ENCODE data around the gene BAZ1A.

BAZ1A gene

DNA sequence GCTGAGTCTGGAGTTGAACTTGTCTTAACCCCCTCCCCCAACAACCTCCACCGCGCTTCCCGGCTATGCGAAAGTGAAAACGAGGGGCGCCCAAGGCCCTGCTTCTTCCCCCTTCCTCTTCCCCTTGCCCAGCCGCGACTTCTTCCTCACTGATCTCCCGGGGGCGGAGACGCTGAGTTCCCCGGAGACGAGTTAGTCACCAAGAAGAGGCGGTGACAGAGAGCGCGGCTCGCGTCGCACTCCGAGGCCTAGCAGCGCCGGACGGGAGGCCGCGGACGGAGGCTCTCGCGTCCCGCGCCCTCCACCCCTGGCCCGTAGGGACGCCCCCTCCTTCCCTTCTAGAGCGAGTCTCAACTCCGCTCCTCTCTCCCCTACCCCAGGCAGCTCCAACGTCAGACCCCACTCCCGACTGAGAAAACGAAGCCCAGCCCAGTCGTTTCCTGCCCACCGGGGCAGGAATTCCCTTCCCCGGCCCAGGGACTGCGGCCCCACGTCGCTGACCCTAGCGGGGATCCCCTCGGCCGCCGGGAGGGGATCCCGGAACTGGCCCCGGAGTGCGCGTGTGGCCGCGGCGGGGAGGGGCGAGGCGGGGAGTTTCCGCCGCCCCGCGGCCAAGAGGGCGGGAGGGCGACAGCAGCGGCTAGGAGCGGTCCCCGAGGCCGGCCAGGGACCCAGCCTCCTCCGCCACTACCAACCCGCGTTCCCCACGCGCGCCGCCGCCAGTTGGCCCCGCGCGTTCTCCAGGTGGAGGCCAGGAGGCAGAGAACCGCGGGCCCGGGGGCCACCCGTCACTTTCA is 1.4 kb downstream of the BAZ1A start:
- Mint-ChIP-seq H3K4me1 (ENCODE audit: low read depth) (peaks cover 28% of the 10 kb centered on the region), H3K36me3 (ENCODE audit: low read depth) (peaks cover 22% of the 10 kb centered on the region), H3K27ac (peak overlapping the region; percentile 95), H3K27me3 (ENCODE audit: low read depth) (no peaks in the 10 kb centered on the region), H3K4me3 (peak overlapping the region; percentile 85), H3K9me3 (no peaks in the 10 kb centered on the region)
- DNase-seq (ENCODE audit: low spot score): peak; percentile 90

DNA sequence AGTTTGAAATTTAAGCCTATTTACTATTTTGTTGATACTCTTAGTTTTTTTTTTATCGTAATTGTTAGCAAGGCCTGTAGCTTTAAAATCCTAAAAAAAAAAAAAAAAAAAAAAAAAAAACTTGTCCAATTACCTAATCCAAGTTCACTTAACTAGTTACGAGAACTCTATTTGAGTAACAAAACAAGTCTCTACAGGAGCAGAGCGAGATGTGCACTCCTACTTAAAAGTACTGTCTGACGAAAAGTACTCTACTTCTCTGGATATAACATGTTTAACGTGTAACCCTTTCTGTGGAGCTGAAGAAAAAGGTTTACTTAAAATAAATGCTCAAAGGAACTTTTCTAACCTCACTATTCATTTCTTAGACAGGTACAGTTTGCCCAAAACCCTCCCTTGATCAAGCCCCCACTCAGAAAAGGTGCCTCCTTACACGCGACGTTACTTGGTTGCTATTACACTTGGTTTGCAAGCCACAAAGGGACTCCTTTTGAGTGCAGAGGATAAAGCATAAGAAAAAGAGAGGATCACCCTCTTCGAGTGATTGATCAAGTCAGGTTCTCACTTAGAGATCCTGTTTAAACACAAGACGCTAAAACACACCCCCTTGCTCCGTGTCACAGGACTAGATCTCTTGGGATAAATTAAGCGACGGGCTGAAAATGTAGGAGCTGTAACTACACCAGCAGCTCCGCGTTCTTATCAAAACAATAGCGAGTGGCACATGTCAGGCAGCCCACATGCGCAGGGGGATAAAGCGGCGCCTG is 2.2 kb downstream of the BAZ1A start:
- Mint-ChIP-seq H3K9me3 (no peaks in the 10 kb centered on the region), H3K36me3 (ENCODE audit: low read depth) (peaks cover 28% of the 10 kb centered on the region)
- no peak for DNase-seq (ENCODE audit: low spot score)

DNA sequence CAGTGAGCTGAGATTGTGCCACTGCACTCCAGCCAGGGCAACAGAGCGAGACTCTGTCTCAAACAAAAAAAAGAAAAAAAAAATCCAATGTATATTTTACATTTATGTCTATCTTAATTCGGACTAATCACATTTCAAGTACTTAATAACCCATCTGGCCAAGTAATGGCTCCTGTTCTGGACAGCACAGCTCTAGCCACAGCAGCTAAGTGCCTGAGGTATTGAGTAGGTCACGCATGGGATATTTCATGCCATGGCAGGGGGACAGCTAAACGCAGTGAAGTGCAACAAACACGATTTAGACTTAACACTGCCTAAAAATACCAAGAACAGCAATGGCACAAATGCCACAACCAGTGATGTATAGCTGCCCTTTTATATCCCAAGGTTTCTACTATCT is 8.0 kb downstream of the BAZ1A start:
- Mint-ChIP-seq H3K4me1 (ENCODE audit: low read depth) (peaks cover 23% of the 10 kb centered on the region), H3K27ac (no peak overlapping the region), H3K4me3 (no peak overlapping the region), H3K36me3 (ENCODE audit: low read depth) (peaks cover 33% of the 10 kb centered on the region), H3K9me3 (no peaks in the 10 kb centered on the region), H3K27me3 (ENCODE audit: low read depth) (no peaks in the 10 kb centered on the region)
- no peak for DNase-seq (ENCODE audit: low spot score)

More for the DNA sequence above, 2.2 kb downstream of the BAZ1A start:
- Mint-ChIP-seq H3K27ac (peak overlapping the region; percentile 95), H3K4me3 (peak overlapping the region; percentile 82), H3K4me1 (ENCODE audit: low read depth) (peaks cover 30% of the 10 kb centered on the region), H3K27me3 (ENCODE audit: low read depth) (no peaks in the 10 kb centered on the region)

DNA sequence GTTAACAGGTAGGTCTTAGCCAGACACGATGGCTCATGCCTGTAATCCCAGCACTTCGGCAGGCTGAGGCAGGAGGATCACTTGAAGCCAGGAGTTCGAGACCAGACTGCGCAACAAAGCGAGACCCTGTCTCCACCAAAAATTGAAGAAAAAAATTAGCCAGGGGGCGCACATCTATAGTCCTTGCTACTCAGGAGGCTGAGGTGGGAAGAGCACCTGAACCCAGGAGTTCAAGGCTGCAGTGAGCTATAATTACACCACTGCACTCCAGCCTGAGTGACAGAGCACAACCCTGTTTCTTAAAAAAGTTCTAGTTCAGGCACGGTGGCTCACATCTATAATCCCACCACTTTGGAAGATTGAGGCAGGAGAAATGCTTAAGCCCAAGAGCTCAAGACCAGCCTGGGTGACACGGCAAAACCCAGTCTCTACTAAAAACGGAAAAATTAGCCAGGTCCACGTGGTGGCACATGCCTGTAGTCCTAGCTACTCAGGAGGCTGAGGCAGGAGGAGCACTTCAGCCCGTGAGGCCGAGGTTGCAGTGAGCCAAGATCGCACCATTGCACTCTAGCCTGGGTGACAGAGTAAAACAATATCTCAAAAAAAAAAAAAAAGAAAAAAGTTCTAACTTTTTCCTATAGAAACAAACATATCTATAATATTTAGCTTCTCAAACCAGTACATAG is 9.1 kb downstream of the BAZ1A start:
- DNase-seq (ENCODE audit: low spot score): no peak
- Mint-ChIP-seq H3K9me3 (no peaks in the 10 kb centered on the region), H3K27ac (no peak overlapping the region), H3K4me1 (ENCODE audit: low read depth) (peaks cover 14% of the 10 kb centered on the region), H3K36me3 (ENCODE audit: low read depth) (peaks cover 30% of the 10 kb centered on the region), H3K4me3 (no peak overlapping the region), H3K27me3 (ENCODE audit: low read depth) (no peaks in the 10 kb centered on the region)

DNA sequence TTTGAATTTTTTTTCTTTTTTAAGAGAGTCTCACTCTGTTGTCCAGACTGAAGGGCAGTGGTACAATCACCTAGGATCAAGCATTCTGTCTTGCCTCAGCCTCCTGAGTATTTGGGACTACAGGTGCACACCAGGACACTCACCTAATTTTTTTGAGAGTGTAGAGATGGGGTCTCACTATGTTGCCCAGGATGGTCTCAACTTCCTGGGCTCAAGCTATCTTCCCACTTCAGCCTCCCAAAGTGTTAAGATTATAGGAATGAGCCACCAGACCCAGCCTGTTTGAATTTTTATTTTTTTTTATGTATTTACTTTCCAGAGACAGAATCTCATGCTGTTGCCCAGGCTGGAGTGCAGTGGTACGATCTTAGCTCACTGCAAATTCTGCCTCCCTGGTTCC is 11.3 kb downstream of the BAZ1A start:
- DNase-seq (ENCODE audit: low spot score): no peak
- Mint-ChIP-seq H3K27ac (no peak overlapping the region), H3K9me3 (no peaks in the 10 kb centered on the region), H3K4me1 (ENCODE audit: low read depth) (peaks cover 6% of the 10 kb centered on the region), H3K36me3 (ENCODE audit: low read depth) (peaks cover 35% of the 10 kb centered on the region), H3K27me3 (ENCODE audit: low read depth) (no peaks in the 10 kb centered on the region), H3K4me3 (no peak overlapping the region)

DNA sequence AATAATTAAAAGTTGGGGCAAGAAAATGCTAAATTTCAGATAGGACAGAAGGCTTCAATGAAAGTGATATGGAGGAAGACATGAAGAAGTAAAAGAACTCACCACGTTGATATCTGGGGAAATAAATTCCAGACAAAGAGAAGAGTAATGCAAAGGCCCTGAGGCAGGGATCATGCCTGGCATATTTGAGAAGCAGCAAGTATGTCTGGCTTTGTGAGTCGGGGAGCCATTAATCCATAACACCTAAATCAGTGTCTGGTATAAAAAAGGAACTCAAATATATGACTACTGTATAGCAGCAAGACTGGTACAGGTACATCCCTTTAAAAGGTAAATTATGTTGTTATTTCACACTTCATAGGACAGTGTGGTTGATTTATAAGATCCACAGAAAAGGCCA is 16.4 kb downstream of the BAZ1A start:
- Mint-ChIP-seq H3K27me3 (ENCODE audit: low read depth) (no peaks in the 10 kb centered on the region), H3K27ac (no peak overlapping the region), H3K9me3 (peaks cover 8% of the 10 kb centered on the region), H3K36me3 (ENCODE audit: low read depth) (peaks cover 49% of the 10 kb centered on the region), H3K4me3 (no peak overlapping the region), H3K4me1 (ENCODE audit: low read depth) (peaks cover 15% of the 10 kb centered on the region)
- no peak for DNase-seq (ENCODE audit: low spot score)

DNA sequence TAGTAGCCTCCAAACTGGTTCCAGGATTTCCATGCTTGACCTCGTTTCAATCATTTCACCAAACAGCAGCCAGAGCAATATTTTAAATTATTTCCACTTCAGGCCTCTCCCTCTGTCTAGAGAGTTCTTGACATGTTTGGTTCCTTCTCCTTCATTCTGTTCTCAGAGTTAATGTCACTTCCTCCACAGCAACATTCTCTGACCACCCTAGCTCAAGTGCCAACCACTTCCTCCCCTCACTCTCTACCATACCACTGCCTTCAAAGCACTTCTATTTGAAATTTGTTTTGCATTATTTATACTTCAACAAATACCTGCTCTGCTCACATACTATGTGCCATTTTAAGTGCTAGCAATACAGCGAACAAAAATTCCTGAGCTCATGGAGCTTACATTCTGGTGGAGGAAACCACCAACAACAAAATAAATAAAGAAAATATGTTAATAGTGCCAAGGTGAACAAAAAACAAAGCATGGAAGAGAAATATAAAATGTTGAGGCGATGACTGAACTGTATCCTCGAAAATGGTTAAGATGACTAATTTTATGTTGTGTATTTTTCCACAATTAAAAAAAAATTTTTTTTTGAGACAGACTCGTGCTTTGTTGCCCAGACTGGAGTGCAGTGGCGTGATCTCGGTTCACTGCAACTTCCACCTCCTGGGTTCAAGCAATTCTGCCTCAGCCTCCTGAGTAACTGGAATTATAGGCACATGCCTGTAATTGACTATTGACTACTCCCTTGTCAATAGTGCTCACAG is 17.3 kb downstream of the BAZ1A start:
- Mint-ChIP-seq H3K27ac (peak overlapping the region; percentile 66), H3K9me3 (peaks cover 8% of the 10 kb centered on the region), H3K27me3 (ENCODE audit: low read depth) (no peaks in the 10 kb centered on the region), H3K36me3 (ENCODE audit: low read depth) (peaks cover 57% of the 10 kb centered on the region), H3K4me1 (ENCODE audit: low read depth) (peaks cover 17% of the 10 kb centered on the region), H3K4me3 (peak overlapping the region; percentile 38)
- DNase-seq (ENCODE audit: low spot score): no peak

DNA sequence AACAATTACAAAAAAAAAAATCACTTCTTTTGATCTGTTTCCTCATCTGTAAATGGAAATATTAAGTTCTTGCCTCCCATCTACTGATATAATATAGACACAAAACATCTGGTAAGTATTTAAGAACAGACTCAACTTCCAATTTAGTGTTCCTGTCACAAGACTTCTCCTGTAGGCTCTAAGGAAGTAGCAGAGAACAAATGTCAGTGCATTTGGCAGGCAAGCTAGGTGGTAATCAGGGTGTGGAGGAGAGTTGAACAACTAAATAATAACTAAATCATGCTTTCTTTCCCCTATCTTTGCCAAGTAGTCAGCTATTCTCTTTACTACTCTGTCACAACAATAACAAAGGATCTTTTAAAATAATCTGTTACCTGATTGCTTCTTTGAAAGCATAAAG is 22.1 kb downstream of the BAZ1A start:
- no peak for DNase-seq (ENCODE audit: low spot score)
- no peak overlapping the region for H3K4me3 Mint-ChIP-seq
- peaks cover 14% of the 10 kb centered on the region for H3K4me1 Mint-ChIP-seq (ENCODE audit: low read depth)
- no peaks in the 10 kb centered on the region for H3K27me3 Mint-ChIP-seq (ENCODE audit: low read depth)
- peaks cover 8% of the 10 kb centered on the region for H3K9me3 Mint-ChIP-seq
- peak overlapping the region; percentile 19 for H3K27ac Mint-ChIP-seq
- H3K36me3 Mint-ChIP-seq (ENCODE audit: low read depth): peaks cover 42% of the 10 kb centered on the region

DNA sequence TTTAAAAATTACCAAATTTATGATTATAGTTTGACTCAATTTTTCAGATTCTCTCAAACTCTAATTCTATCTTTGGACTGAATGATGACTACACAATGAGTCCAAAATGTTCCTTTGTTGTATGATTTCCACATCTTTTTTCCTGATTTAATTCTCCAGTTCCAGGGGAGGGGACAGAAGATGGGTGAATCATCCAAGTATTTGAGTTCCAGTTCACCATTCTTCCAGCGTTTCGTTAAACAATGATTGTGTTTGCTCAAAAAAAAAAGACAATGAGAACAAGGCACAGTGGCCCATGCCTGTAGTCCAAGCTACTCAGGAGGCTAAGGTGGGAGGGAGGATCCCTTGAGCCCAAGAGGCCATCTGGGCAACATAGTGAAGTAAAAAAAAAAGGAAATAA is 23.8 kb downstream of the BAZ1A start:
- Mint-ChIP-seq H3K4me3 (no peak overlapping the region), H3K27me3 (ENCODE audit: low read depth) (no peaks in the 10 kb centered on the region), H3K36me3 (ENCODE audit: low read depth) (peaks cover 38% of the 10 kb centered on the region), H3K27ac (no peak overlapping the region), H3K4me1 (ENCODE audit: low read depth) (peaks cover 8% of the 10 kb centered on the region), H3K9me3 (no peaks in the 10 kb centered on the region)
- no peak for DNase-seq (ENCODE audit: low spot score)

DNA sequence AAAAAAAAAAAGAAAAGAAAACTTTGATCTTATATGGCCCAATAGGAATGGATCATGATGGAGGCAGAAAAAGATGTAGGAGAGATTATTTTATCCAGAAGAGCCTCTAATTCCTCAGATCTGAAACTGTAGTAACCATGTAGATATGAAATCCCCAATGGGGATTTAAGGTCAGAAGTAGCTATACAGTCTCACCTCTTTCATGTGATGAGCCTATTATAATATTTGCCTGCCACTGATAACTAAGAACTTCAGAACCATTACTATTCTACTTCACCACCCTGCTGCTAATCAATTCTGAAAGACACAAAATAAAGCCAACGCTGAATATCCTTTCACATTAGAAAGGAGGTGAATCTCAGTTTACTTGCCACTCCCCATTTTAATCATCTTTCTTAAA is 29.3 kb downstream of the BAZ1A start:
- peaks cover 15% of the 10 kb centered on the region for H3K4me1 Mint-ChIP-seq (ENCODE audit: low read depth)
- H3K4me3 Mint-ChIP-seq: no peak overlapping the region
- H3K36me3 Mint-ChIP-seq (ENCODE audit: low read depth): peaks cover 33% of the 10 kb centered on the region
- no peak for DNase-seq (ENCODE audit: low spot score)
- H3K27me3 Mint-ChIP-seq (ENCODE audit: low read depth): no peaks in the 10 kb centered on the region
- H3K27ac Mint-ChIP-seq: no peak overlapping the region
- H3K9me3 Mint-ChIP-seq: no peaks in the 10 kb centered on the region

DNA sequence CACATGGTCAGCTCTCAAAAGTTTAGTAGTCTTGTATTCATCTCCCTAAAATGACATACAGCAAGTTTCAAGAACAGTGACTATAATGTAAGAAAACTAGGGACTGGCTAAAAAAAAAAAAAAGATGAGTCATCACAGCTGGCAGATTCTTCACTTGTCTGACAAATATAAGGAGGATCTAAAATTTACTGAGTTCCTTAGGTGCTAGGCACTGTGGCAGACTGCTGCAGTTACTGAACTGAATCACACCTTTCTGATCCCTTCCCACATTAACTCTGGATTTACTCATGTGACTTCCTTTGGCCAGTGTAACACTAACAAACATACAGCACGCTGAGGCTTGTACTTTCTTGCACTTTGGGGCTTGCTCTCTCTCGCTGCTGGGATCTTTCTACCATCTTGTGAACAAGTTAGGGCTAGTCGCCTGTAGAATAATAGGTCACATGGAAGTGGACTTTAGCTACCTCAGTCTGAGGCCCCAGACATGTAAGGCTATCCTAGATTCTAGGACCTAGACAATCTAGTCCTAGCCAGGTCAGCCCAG is 32.1 kb downstream of the BAZ1A start:
- peak overlapping the region; percentile 52 for H3K27ac Mint-ChIP-seq
- H3K4me1 Mint-ChIP-seq (ENCODE audit: low read depth): peaks cover 15% of the 10 kb centered on the region
- no peaks in the 10 kb centered on the region for H3K27me3 Mint-ChIP-seq (ENCODE audit: low read depth)
- no peaks in the 10 kb centered on the region for H3K9me3 Mint-ChIP-seq
- no peak overlapping the region for H3K4me3 Mint-ChIP-seq
- peaks cover 35% of the 10 kb centered on the region for H3K36me3 Mint-ChIP-seq (ENCODE audit: low read depth)
- peak; percentile 25 for DNase-seq (ENCODE audit: low spot score)

DNA sequence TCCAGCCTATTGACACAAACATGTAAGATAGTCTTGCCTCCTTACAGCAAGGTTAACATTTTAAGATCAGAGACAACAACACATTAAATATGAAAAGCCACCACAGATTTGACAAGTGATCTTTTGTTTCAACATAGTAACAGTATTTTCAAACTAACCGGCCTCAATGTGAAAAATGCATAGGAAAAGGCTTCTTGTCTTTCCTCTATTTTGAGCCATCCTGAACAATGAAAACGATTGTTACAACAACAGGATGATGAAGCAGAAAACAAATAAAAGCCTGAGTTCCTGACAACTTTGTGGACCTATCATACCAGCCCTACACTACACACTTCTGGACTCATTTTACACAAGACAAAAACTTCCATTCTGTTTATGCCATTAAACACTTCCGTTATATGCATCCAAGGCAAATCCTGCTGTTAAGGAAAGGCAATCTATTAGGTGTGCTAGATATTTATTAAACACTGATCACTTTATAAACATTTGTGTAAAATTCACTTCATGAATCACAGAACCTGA is 37.3 kb downstream of the BAZ1A start:
- Mint-ChIP-seq H3K9me3 (no peaks in the 10 kb centered on the region), H3K27me3 (ENCODE audit: low read depth) (no peaks in the 10 kb centered on the region), H3K27ac (no peak overlapping the region), H3K4me1 (ENCODE audit: low read depth) (peaks cover 19% of the 10 kb centered on the region), H3K36me3 (ENCODE audit: low read depth) (peaks cover 19% of the 10 kb centered on the region), H3K4me3 (no peak overlapping the region)
- no peak for DNase-seq (ENCODE audit: low spot score)

DNA sequence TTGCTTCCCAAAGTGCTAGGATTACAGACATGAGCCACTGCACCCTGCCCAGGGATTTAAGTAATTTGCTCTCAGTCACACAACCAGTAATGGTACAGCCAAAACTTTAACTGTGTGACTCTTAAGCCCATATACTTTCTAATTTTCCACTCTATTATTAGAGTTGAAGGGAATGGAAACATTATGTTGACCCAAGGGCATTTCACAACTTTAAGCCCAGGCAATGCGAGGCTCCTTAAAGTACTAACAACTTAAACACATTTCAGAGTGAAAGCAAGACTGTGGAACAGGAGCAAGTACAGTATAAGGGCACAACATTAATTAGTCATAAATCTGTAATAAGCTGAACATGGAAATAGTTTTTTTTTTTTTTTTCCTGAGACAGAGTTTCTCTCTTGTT is 39.8 kb downstream of the BAZ1A start:
- Mint-ChIP-seq H3K9me3 (no peaks in the 10 kb centered on the region), H3K27me3 (ENCODE audit: low read depth) (no peaks in the 10 kb centered on the region), H3K4me1 (ENCODE audit: low read depth) (peaks cover 20% of the 10 kb centered on the region), H3K36me3 (ENCODE audit: low read depth) (peaks cover 17% of the 10 kb centered on the region), H3K4me3 (no peak overlapping the region), H3K27ac (no peak overlapping the region)
- DNase-seq (ENCODE audit: low spot score): no peak
